H9 (cell line): ENCODE measurements around the gene UPK3A. TPM values are rescaled to one million over a fixed set of nuclear protein-coding genes. Genes with fewer than 3 reads are reported as not detected.

Experiments used
- DNase-seq: peaks from one replicate; pipeline ENCODE4 v3.0.0-alpha.2; 2017
- H2AFZ ChIP-seq: one replicate; pipeline ENCODE4 v1.6.1; 2013; ENCODE audit warnings: mild to moderate bottlenecking, low read length, control low read depth, moderate library complexity
- H2AK5ac ChIP-seq: 2 replicates; pipeline ENCODE4 v1.6.1; 2013; ENCODE audit warnings: low read length, control low read depth, mixed read lengths; ENCODE audit not compliant: insufficient read length
- H2BK120ac ChIP-seq: one replicate; pipeline ENCODE4 v1.6.1; 2013; ENCODE audit warnings: low read depth, mild to moderate bottlenecking, low read length, control low read depth, inconsistent platforms; ENCODE audit not compliant: poor library complexity, severe bottlenecking
- H2BK12ac ChIP-seq: 2 replicates; pipeline ENCODE4 v1.6.1; 2013; ENCODE audit warnings: low read length, control low read depth, mixed read lengths, low read depth; ENCODE audit not compliant: insufficient read length
- H2BK15ac ChIP-seq: 2 replicates; pipeline ENCODE4 v1.6.1; 2013; ENCODE audit warnings: low read depth, low read length, control low read depth
- H2BK20ac ChIP-seq: one replicate; pipeline ENCODE4 v1.6.1; 2013; ENCODE audit warnings: low read depth, mild to moderate bottlenecking, low read length, control low read depth, inconsistent platforms; ENCODE audit not compliant: poor library complexity, severe bottlenecking
- H2BK5ac ChIP-seq: 2 replicates; pipeline ENCODE4 v1.6.1; 2013; ENCODE audit warnings: low read length, control low read depth, mixed read lengths; ENCODE audit not compliant: insufficient read length
- H3K14ac ChIP-seq: 2 replicates; pipeline ENCODE4 v1.6.1; 2013; ENCODE audit warnings: low read length, control low read depth; ENCODE audit not compliant: insufficient read depth
- H3K18ac ChIP-seq: 2 replicates; pipeline ENCODE4 v1.6.1; 2013; ENCODE audit warnings: low read depth, mild to moderate bottlenecking, mixed read lengths, low read length, control low read depth; ENCODE audit not compliant: insufficient read length
- H3K23ac ChIP-seq: 2 replicates; pipeline ENCODE4 v1.6.1; 2013; ENCODE audit warnings: low read length, control low read depth, mixed read lengths, low read depth; ENCODE audit not compliant: insufficient read length
- H3K23me2 ChIP-seq: 2 replicates; pipeline ENCODE4 v1.6.1; 2013; ENCODE audit warnings: low read depth, mild to moderate bottlenecking, mixed read lengths, low read length, control low read depth; ENCODE audit not compliant: insufficient read length, poor library complexity, severe bottlenecking
- H3K27ac ChIP-seq: 2 replicates; pipeline ENCODE4 v1.5.1; 2013; ENCODE audit warnings: low read length, control low read depth, mixed read lengths, low read depth; ENCODE audit not compliant: insufficient read length
- H3K27me3 ChIP-seq: 2 replicates; pipeline ENCODE4 v1.6.1; 2013; ENCODE audit warnings: low read length, control low read depth, inconsistent platforms; ENCODE audit not compliant: insufficient read depth
- H3K4ac ChIP-seq: 2 replicates; pipeline ENCODE4 v1.6.1; 2013; ENCODE audit warnings: low read depth, mild to moderate bottlenecking, control low read depth, inconsistent platforms, low read length, moderate library complexity
- H3K4me1 ChIP-seq: 2 replicates; pipeline ENCODE4 v1.6.1; 2013; ENCODE audit warnings: low read length, control low read depth, inconsistent platforms; ENCODE audit not compliant: insufficient read depth
- H3K4me2 ChIP-seq: 2 replicates; pipeline ENCODE4 v1.6.1; 2013; ENCODE audit warnings: low read length, control low read depth, mixed read lengths; ENCODE audit not compliant: insufficient read length, insufficient read depth
- H3K56ac ChIP-seq: 2 replicates; pipeline ENCODE4 v1.6.1; 2013; ENCODE audit warnings: low read depth, mild to moderate bottlenecking, mixed read lengths, low read length, control low read depth; ENCODE audit not compliant: insufficient read length
- H3K79me1 ChIP-seq: 2 replicates; pipeline ENCODE4 v1.6.1; 2013; ENCODE audit warnings: low read depth, mild to moderate bottlenecking, moderate library complexity, low read length, control low read depth, inconsistent platforms; ENCODE audit not compliant: insufficient read depth, poor library complexity, severe bottlenecking
- H3K79me2 ChIP-seq: 2 replicates; pipeline ENCODE4 v1.6.1; 2013; ENCODE audit warnings: low read length, control low read depth, inconsistent platforms; ENCODE audit not compliant: insufficient read depth
- H3K9ac ChIP-seq: 2 replicates; pipeline ENCODE4 v1.6.1; 2013; ENCODE audit warnings: low read length, control low read depth, mixed read lengths; ENCODE audit not compliant: insufficient read length; ENCODE audit errors: extremely low read depth
- H3K9me3 ChIP-seq: one replicate; pipeline ENCODE4 v1.6.1; 2013; ENCODE audit warnings: low read depth, low read length, inconsistent platforms; ENCODE audit not compliant: control insufficient read depth
- H3T11ph ChIP-seq: one replicate; pipeline ENCODE4 v1.6.1; 2013; ENCODE audit warnings: mild to moderate bottlenecking, low read length, control low read depth, inconsistent platforms
- H4K20me1 ChIP-seq: one replicate; pipeline ENCODE4 v1.6.1; 2013; ENCODE audit not compliant: control insufficient read depth, insufficient read length, insufficient read depth
- H4K5ac ChIP-seq: 2 replicates; pipeline ENCODE4 v1.6.1; 2013; ENCODE audit warnings: low read depth, mild to moderate bottlenecking, mixed read lengths, low read length, control low read depth; ENCODE audit not compliant: insufficient read length
- H4K8ac ChIP-seq: replicated peaks from 2 replicates; pipeline ENCODE4 v1.6.1; 2013; ENCODE audit warnings: low read length, control low read depth, mixed read lengths, low read depth; ENCODE audit not compliant: insufficient read length
- H4K91ac ChIP-seq: 2 replicates; pipeline ENCODE4 v1.6.1; 2013; ENCODE audit warnings: low read depth, mild to moderate bottlenecking, moderate library complexity, mixed read lengths, low read length, control low read depth; ENCODE audit not compliant: insufficient read length
- H3K27ac Mint-ChIP-seq, 3 experiments: 2 replicates in 2 of 3; 3 replicates in 1 of 3; pipeline ENCODE4 v1.8.0; 2020 to 2021; ENCODE audit warnings: mixed read lengths in 3 of 3, mild to moderate bottlenecking in 1 of 3, moderate library complexity in 1 of 3
- H3K27me3 Mint-ChIP-seq: 2 replicates; pipeline ENCODE4 v1.8.0; 2021; ENCODE audit warnings: low read depth, mild to moderate bottlenecking, moderate library complexity, mixed read lengths
- H3K36me3 Mint-ChIP-seq, 3 experiments: 2 replicates in 2 of 3; 3 replicates in 1 of 3; pipeline ENCODE4 v1.8.0; 2020 to 2021; ENCODE audit warnings: low read depth in 3 of 3, mixed read lengths in 3 of 3; ENCODE audit not compliant: insufficient read depth in 1 of 3
- H3K4me1 Mint-ChIP-seq, 2 experiments: 2 replicates each; pipeline ENCODE4 v1.8.0; 2020; ENCODE audit warnings: mixed read lengths in 2 of 2
- H3K4me3 Mint-ChIP-seq, 2 experiments: 2 replicates in 1 of 2; 3 replicates in 1 of 2; pipeline ENCODE4 v1.8.0; 2020 to 2021; ENCODE audit warnings: mild to moderate bottlenecking in 2 of 2, mixed read lengths in 2 of 2, moderate library complexity in 1 of 2
- H3K9me3 Mint-ChIP-seq, 2 experiments: 2 replicates in 1 of 2; 3 replicates in 1 of 2; pipeline ENCODE4 v1.8.0; 2020; ENCODE audit warnings: mild to moderate bottlenecking in 2 of 2, mixed read lengths in 2 of 2, moderate library complexity in 1 of 2
- WGBS: extraction: QIAGEN DNeasy Blood & Tissue Kit; methylation state at CpG from one replicate; pipeline ENCODE4 v1.1.7; 2013; ENCODE audit warnings: missing lambda C conversion rate, low lambda C conversion rate, mixed read lengths; ENCODE audit not compliant: insufficient read length; ENCODE audit errors: extremely low coverage; 5-methylcytosine and 5-hydroxymethylcytosine counted together
- total RNA-seq: library from RNA; stranded (reverse); gene quantifications from 2 replicates; pipeline ENCODE4 v1.2.1, GENCODE V29; 2021
- TF ChIP-seq, protein P1 (sequence below): fragments of 200-600 bp; sonication (generic); conservative IDR thresholded peaks from 3 replicates; pipeline ENCODE4 v1.8.0; 2021; ENCODE audit warnings: antibody characterized with exemption, mild to moderate bottlenecking

UPK3A gene
- total RNA-seq, 1 experiment from 2014 or later = not detected

- Mint-ChIP-seq H3K27me3 (peaks cover 2% of the 10 kb centered on the region), H3K27ac (no peak overlapping the region; a peak in 1 of 7 replicates), H3K36me3 (no peaks in the 10 kb centered on the region; a peak in 1 of 7 replicates), H3K4me1 (peaks cover 12 to 14% of the 10 kb centered on the region in 2 experiments), H3K4me3 (no peak overlapping the region), H3K9me3 (no peaks in the 10 kb centered on the region)
- Histone ChIP-seq H2BK120ac (no peak overlapping the region), H2AFZ (no peak overlapping the region), H3K79me2 (no peaks in the 10 kb centered on the region), H3K4me1 (no peaks in the 10 kb centered on the region), H3K9ac (no peak overlapping the region), H2AK5ac (no peak overlapping the region), H4K20me1 (no peaks in the 10 kb centered on the region), H2BK15ac (no peak overlapping the region), H2BK12ac (no peak overlapping the region), H3K14ac (no peak overlapping the region), H2BK5ac (no peak overlapping the region), H2BK20ac (no peak overlapping the region), H4K8ac (no peak overlapping the region), H3K4me2 (no peak overlapping the region), H3K9me3 (no peaks in the 10 kb centered on the region), H3T11ph (no peak overlapping the region), H3K23me2 (peaks cover 9% of the 10 kb centered on the region), H3K27me3 (no peaks in the 10 kb centered on the region), H3K4ac (no peak overlapping the region), H3K23ac (no peak overlapping the region), H3K27ac (no peak overlapping the region), H4K91ac (no peak overlapping the region), H3K79me1 (no peaks in the 10 kb centered on the region), H3K18ac (no peak overlapping the region), H4K5ac (no peak overlapping the region), H3K56ac (no peak overlapping the region)
- no CpG with 5 or more reads among the region's 6 CpGs for WGBS
- TF ChIP-seq, protein P1, sequence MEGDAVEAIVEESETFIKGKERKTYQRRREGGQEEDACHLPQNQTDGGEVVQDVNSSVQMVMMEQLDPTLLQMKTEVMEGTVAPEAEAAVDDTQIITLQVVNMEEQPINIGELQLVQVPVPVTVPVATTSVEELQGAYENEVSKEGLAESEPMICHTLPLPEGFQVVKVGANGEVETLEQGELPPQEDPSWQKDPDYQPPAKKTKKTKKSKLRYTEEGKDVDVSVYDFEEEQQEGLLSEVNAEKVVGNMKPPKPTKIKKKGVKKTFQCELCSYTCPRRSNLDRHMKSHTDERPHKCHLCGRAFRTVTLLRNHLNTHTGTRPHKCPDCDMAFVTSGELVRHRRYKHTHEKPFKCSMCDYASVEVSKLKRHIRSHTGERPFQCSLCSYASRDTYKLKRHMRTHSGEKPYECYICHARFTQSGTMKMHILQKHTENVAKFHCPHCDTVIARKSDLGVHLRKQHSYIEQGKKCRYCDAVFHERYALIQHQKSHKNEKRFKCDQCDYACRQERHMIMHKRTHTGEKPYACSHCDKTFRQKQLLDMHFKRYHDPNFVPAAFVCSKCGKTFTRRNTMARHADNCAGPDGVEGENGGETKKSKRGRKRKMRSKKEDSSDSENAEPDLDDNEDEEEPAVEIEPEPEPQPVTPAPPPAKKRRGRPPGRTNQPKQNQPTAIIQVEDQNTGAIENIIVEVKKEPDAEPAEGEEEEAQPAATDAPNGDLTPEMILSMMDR = no peak
- DNase-seq = no peak
Measured at GRCh38 chr22:45305456-45306075, 20.8 kb downstream of the UPK3A start.
